SK-N-SH (cell line): Measurements from ENCODE around the gene CALCOCO1. TPM values are rescaled to one million over a fixed set of nuclear protein-coding genes. Genes with fewer than 3 reads are reported as not detected.
"Not testable (repeated sequence)": the region's sequence is repeated elsewhere in the genome, so short reads cannot be mapped to it uniquely, and the experiment has no call there.

Source experiments
- CTCF ChIA-PET: fragments of 300-600, 350-600 bp; formaldehyde crosslinking; extraction: SDS; loops from one replicate; lab custom pipeline; 2021; lab: Yijun Ruan, JAX
- POLR2A ChIA-PET: fragments of 350-600 bp; sonication (Branson Sonifier 250); formaldehyde crosslinking; extraction: SDS; loops from one replicate; lab custom pipeline; 2020; ENCODE audit warnings: antibody characterized with exemption, inconsistent platforms; lab: Yijun Ruan, JAX
- DNase-seq: peaks from one replicate; pipeline ENCODE4 v3.0.0; 2012
- H2AFZ ChIP-seq: fragments of 200-600 bp; sonication (generic); 2 replicates; pipeline ENCODE4 v1.8.1; 2016; ENCODE audit warnings: antibody characterized with exemption, mild to moderate bottlenecking, low read depth
- H3F3A ChIP-seq: fragments of 200-600 bp; sonication (generic); replicated peaks from 2 replicates; pipeline ENCODE3; 2016; ENCODE audit warnings: antibody characterized with exemption, mild to moderate bottlenecking; ENCODE audit not compliant: insufficient read depth
- H3K27ac ChIP-seq, 2 experiments: fragments of 200-500 bp in 1 of 2; fragments of 200-600 bp in 1 of 2; sonication (Bioruptor generic) in 1 of 2; sonication (generic), shearing (Covaris generic) in 1 of 2; 2 replicates each; pipeline versions ENCODE4 v1.5.1 to v1.6.1; 2014 to 2016; ENCODE audit warnings: low read depth in 2 of 2, inconsistent platforms in 1 of 2, low read length in 1 of 2, mild to moderate bottlenecking in 1 of 2, mixed read lengths in 1 of 2
- H3K27me3 ChIP-seq: fragments of 200-600 bp; sonication (generic), shearing (Covaris generic); 2 replicates; pipeline ENCODE4 v1.6.1; 2016; ENCODE audit warnings: mixed run types; ENCODE audit not compliant: insufficient read depth
- H3K36me3 ChIP-seq, 2 experiments: fragments of 200-500 bp in 1 of 2; fragments of 200-600 bp in 1 of 2; sonication (Bioruptor generic) in 1 of 2; sonication (generic) in 1 of 2; replicated peaks in 1 of 2; 2 replicates each; pipeline versions ENCODE3 to v1.5.1; 2014 to 2016; ENCODE audit warnings: low read length in 1 of 2, mild to moderate bottlenecking in 1 of 2; ENCODE audit not compliant: insufficient read depth in 2 of 2, control insufficient read depth in 1 of 2
- H3K4me1 ChIP-seq, 2 experiments: fragments of 200-500 bp in 1 of 2; fragments of 200-600 bp in 1 of 2; sonication (Bioruptor generic) in 1 of 2; sonication (generic), shearing (Covaris generic) in 1 of 2; 2 replicates each; pipeline versions ENCODE4 v1.5.1 to v1.6.1; 2014 to 2016; ENCODE audit warnings: low read depth in 1 of 2, low read length in 1 of 2, mixed run types in 1 of 2; ENCODE audit not compliant: insufficient read depth in 2 of 2, control insufficient read depth in 1 of 2
- H3K4me2 ChIP-seq: fragments of 200-600 bp; sonication (generic), shearing (Covaris generic); 2 replicates; pipeline ENCODE4 v1.6.1; 2017; ENCODE audit warnings: mixed run types
- H3K4me3 ChIP-seq, 2 experiments: fragments of 200-500 bp in 1 of 2; fragments of 200-600 bp in 1 of 2; sonication (Bioruptor generic) in 1 of 2; sonication (generic), shearing (Covaris generic) in 1 of 2; 2 replicates each; pipeline versions ENCODE4 v1.5.1 to v1.8.1; 2014 to 2016; ENCODE audit warnings: low read depth in 2 of 2, inconsistent platforms in 1 of 2, low read length in 1 of 2, mild to moderate bottlenecking in 1 of 2, mixed read lengths in 1 of 2, moderate library complexity in 1 of 2
- H3K79me2 ChIP-seq: fragments of 200-600 bp; sonication (generic); 2 replicates; pipeline ENCODE4 v1.8.1; 2017; ENCODE audit warnings: mild to moderate bottlenecking; ENCODE audit not compliant: insufficient read depth
- H3K9ac ChIP-seq: fragments of 200-600 bp; sonication (generic); 2 replicates; pipeline ENCODE4 v1.6.1; 2017; ENCODE audit warnings: mixed run types
- H3K9me2 ChIP-seq: fragments of 200-600 bp; sonication (generic); 2 replicates; pipeline ENCODE4 v1.6.1; 2017; ENCODE audit warnings: mixed run types
- H3K9me3 ChIP-seq: fragments of 200-600 bp; sonication (generic); 2 replicates; pipeline ENCODE4 v1.6.1; 2017; ENCODE audit warnings: mixed run types, mild to moderate bottlenecking, moderate library complexity
- H4K20me1 ChIP-seq: fragments of 200-600 bp; sonication (generic); 2 replicates; pipeline ENCODE4 v1.6.1; 2017; ENCODE audit warnings: mild to moderate bottlenecking, mixed run types; ENCODE audit not compliant: insufficient read depth
- EP300 ChIP-seq, 2 experiments: IDR thresholded peaks; 2 replicates each; pipeline versions ENCODE4 v1.4.0 to v1.6.1; 2012; ENCODE audit warnings: borderline replicate concordance in 1 of 2, low read depth in 1 of 2, low read length in 1 of 2
- EZH2phosphoT487 ChIP-seq: fragments of 200-600 bp; sonication (generic); IDR thresholded peaks from 2 replicates; pipeline ENCODE4 v1.6.1; 2017; ENCODE audit warnings: low read depth, mixed run types, mild to moderate bottlenecking, antibody characterized with exemption, moderate library complexity, borderline replicate concordance
- FOXJ3 ChIP-seq: sonication (generic); formaldehyde crosslinking; IDR thresholded peaks from 2 replicates; pipeline ENCODE4 v1.5.1; 2020; ENCODE audit warnings: mild to moderate bottlenecking, missing genetic modification reagents
- GATA2 ChIP-seq: sonication (generic); formaldehyde crosslinking; IDR thresholded peaks from 2 replicates; pipeline ENCODE4 v1.5.0; 2020; ENCODE audit warnings: mild to moderate bottlenecking, missing genetic modification reagents
- MXI1 ChIP-seq: IDR thresholded peaks from 2 replicates; pipeline ENCODE4 v1.6.1; 2012; ENCODE audit warnings: mild to moderate bottlenecking, low read depth, low read length, improper control_type of control experiment
- POLR2AphosphoS5 ChIP-seq: IDR thresholded peaks from 2 replicates; pipeline ENCODE4 v1.6.1; 2012; ENCODE audit warnings: low read depth, low read length
- RCOR1 ChIP-seq: fragments of 150-350 bp; IDR thresholded peaks from 2 replicates; pipeline ENCODE4 v1.6.1; 2017; ENCODE audit warnings: antibody characterized with exemption, low read length
- RXRA ChIP-seq: IDR thresholded peaks from 2 replicates; pipeline ENCODE4 v1.4.0; 2012; ENCODE audit warnings: low read depth, mild to moderate bottlenecking, borderline replicate concordance
- SIN3A ChIP-seq: IDR thresholded peaks from 2 replicates; pipeline ENCODE4 v1.6.1; 2012; ENCODE audit warnings: low read depth, mild to moderate bottlenecking, low read length, moderate library complexity, borderline replicate concordance
- TAF1 ChIP-seq: IDR thresholded peaks from 2 replicates; pipeline ENCODE4 v1.6.1; 2012; ENCODE audit warnings: low read depth, mild to moderate bottlenecking, low read length, moderate library complexity, borderline replicate concordance
- TEAD4 ChIP-seq: IDR thresholded peaks from 2 replicates; pipeline ENCODE4 v1.4.0; 2012; ENCODE audit warnings: mild to moderate bottlenecking, borderline replicate concordance; ENCODE audit not compliant: insufficient read depth
- USF2 ChIP-seq: fragments of 150-350 bp; IDR thresholded peaks from 2 replicates; pipeline ENCODE4 v1.6.1; 2017; ENCODE audit warnings: antibody characterized with exemption, low read length, low read depth, borderline replicate concordance
- WGBS: methylation state at CpG from one replicate; pipeline ENCODE4 v1.1.6; 2017; ENCODE audit warnings: low lambda C conversion rate; 5-methylcytosine and 5-hydroxymethylcytosine counted together
- polyA plus RNA-seq, 3 experiments: library from polyadenylated mRNA; depleted of rRNA; stranded (reverse); fragments of >200 nt; gene quantifications; 2 replicates each; pipeline ENCODE4 v1.2.3, GENCODE V29; 2012
- TF ChIP-seq, protein P1 (sequence below): IDR thresholded peaks from 2 replicates; pipeline ENCODE4 v1.4.0; 2012; ENCODE audit warnings: low read depth, borderline replicate concordance
- TF ChIP-seq, protein P2 (sequence below): IDR thresholded peaks from 2 replicates; pipeline ENCODE4 v1.4.0; 2012; ENCODE audit warnings: low read depth
- TF ChIP-seq, protein P3 (sequence below): fragments of 150-350 bp; IDR thresholded peaks from 2 replicates; pipeline ENCODE4 v1.6.1; 2016; ENCODE audit warnings: mild to moderate bottlenecking, low read depth, low read length

Gene CALCOCO1
- polyA plus RNA-seq, 1 of the 3 experiments (the other 2 are of a cell fraction): 72.1 TPM

DNA sequence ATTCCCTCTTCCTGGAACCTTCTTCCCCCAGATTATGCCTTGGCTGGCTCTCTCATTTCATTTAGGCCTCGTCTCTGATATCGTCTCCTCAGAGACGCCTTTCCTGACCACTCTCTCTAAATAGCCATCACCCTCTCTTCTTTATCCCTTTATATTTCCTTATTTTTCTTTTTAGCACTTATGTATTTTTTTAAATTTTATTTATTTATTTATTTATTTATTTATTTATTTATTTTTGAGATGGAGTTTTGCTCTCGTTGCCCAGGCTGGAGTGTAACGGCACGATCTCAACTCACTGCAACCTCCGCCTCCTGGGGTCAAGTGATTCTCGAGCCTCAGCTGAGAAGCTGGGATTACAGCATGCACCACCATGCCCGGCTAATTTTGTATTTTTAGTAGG, 43.3 kb downstream of the CALCOCO1 start:
- TF ChIP-seq EZH2phosphoT487: no peak
- TF ChIP-seq RXRA: no peak
- no peak for TF ChIP-seq SIN3A
- TF ChIP-seq TEAD4: no peak
- no peak for TF ChIP-seq USF2
- no peak for TF ChIP-seq FOXJ3 (CRISPR knock-in tag)
- TF ChIP-seq MXI1: no peak
- TF ChIP-seq, protein P1, sequence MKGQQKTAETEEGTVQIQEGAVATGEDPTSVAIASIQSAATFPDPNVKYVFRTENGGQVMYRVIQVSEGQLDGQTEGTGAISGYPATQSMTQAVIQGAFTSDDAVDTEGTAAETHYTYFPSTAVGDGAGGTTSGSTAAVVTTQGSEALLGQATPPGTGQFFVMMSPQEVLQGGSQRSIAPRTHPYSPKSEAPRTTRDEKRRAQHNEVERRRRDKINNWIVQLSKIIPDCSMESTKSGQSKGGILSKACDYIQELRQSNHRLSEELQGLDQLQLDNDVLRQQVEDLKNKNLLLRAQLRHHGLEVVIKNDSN: no peak
- TF ChIP-seq, protein P2, sequence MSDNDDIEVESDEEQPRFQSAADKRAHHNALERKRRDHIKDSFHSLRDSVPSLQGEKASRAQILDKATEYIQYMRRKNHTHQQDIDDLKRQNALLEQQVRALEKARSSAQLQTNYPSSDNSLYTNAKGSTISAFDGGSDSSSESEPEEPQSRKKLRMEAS: no peak
- TF ChIP-seq, protein P3, sequence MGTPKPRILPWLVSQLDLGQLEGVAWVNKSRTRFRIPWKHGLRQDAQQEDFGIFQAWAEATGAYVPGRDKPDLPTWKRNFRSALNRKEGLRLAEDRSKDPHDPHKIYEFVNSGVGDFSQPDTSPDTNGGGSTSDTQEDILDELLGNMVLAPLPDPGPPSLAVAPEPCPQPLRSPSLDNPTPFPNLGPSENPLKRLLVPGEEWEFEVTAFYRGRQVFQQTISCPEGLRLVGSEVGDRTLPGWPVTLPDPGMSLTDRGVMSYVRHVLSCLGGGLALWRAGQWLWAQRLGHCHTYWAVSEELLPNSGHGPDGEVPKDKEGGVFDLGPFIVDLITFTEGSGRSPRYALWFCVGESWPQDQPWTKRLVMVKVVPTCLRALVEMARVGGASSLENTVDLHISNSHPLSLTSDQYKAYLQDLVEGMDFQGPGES: no peak
- no peak overlapping the region for H3K4me3 ChIP-seq
- H3K9me3 ChIP-seq: no peaks in the 10 kb centered on the region
- H3K9ac ChIP-seq: no peak overlapping the region
- 86% methylated on average over 9 of the region's 9 CpGs for WGBS
- no peaks in the 10 kb centered on the region for H3K4me1 ChIP-seq
- H3F3A ChIP-seq: no peaks in the 10 kb centered on the region
- peaks cover 13% of the 10 kb centered on the region; the same call in 1 of the 2 replicates for H3K27me3 ChIP-seq
- no peak overlapping the region for H3K4me2 ChIP-seq
- no peaks in the 10 kb centered on the region for H4K20me1 ChIP-seq
- no peak overlapping the region for H3K27ac ChIP-seq
- no peaks in the 10 kb centered on the region for H3K36me3 ChIP-seq
- no peak overlapping the region for H2AFZ ChIP-seq
- no peak for DNase-seq
- no peaks in the 10 kb centered on the region for H3K9me2 ChIP-seq
- no peaks in the 10 kb centered on the region for H3K79me2 ChIP-seq
- ChIA-PET POLR2A (no interaction called here), CTCF (interaction anchor here (1.0 to 28.9 kb wide), 5 partner anchors 7 to 141 kb away, joined by 3 to 760 read pairs (median 4); partner anchors contain the start of gene ATP5MC2)

DNA sequence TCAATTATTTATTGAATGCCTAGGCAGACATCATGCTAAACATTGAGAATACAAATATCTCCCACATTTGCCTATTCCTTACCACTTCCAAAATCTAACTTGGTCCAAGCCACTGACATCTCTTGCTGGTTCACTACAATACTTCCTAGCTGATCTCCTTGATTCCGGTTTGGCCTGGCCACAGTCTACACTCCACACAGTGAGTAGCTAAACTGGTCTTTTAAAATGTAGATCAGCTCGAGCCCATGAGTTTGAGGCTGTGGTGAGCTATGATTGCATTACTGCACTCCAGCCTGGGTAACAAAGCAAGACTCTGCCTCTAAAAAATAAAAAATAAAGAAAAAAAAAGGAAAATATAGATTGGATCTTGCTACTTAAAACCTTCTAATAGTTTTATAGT, 43.8 kb downstream of the CALCOCO1 start:
- no peak for DNase-seq
- H2AFZ ChIP-seq: no peak overlapping the region
- H3K9me3 ChIP-seq: no peaks in the 10 kb centered on the region
- no peaks in the 10 kb centered on the region for H3K4me1 ChIP-seq
- ChIA-PET CTCF (interaction anchor here (0.8 to 28.9 kb wide), 4 partner anchors 19 to 524 kb away, joined by 3 to 760 read pairs (median 4); no protein-coding TSS in a partner anchor), POLR2A (interaction anchor here (0.5 kb wide), 1 partner anchor 64 kb away, joined by 3 read pairs; no protein-coding TSS in a partner anchor)
- H3K36me3 ChIP-seq: no peaks in the 10 kb centered on the region
- H3K9me2 ChIP-seq: no peaks in the 10 kb centered on the region
- H3F3A ChIP-seq: no peaks in the 10 kb centered on the region
- no peak for TF ChIP-seq EP300 (IDR thresholded peaks at IDR 0.05; ENCODE audit: borderline replicate concordance in 1 of 2, low read depth in 1 of 2, low read length in 1 of 2)
- TF ChIP-seq GATA2 (CRISPR knock-in tag): no peak
- TF ChIP-seq RXRA: no peak
- TF ChIP-seq, protein P1: no peak
- TF ChIP-seq SIN3A: no peak
- TF ChIP-seq POLR2AphosphoS5: no peak
- no peak for TF ChIP-seq USF2
- no peak for TF ChIP-seq TAF1
- no peak for TF ChIP-seq RCOR1
- H3K27ac ChIP-seq: no peak overlapping the region
- no peak overlapping the region for H3K9ac ChIP-seq
- no peaks in the 10 kb centered on the region for H3K79me2 ChIP-seq
- H3K4me2 ChIP-seq: no peak overlapping the region
- WGBS: 85% methylated on average over 2 of the region's 2 CpGs
- H3K4me3 ChIP-seq: no peak overlapping the region
- H3K27me3 ChIP-seq: peaks cover 9% of the 10 kb centered on the region; the same call in 1 of the 2 replicates
- no peaks in the 10 kb centered on the region for H4K20me1 ChIP-seq

- CTCF ChIA-PET: interaction anchor here (1.1 to 8.3 kb wide), 4 partner anchors 11 to 136 kb away, joined by 3 to 120 read pairs (median 6); no protein-coding TSS in a partner anchor
- POLR2A ChIA-PET: not testable (repeated sequence)
Observed at GRCh38 chr12:53680061-53680460, 47.2 kb downstream of the CALCOCO1 start.

More at GRCh38 chr12:53680061-53680460, 47.2 kb downstream of the CALCOCO1 start:
- H3K27me3 ChIP-seq, H3K4me3 ChIP-seq, H2AFZ ChIP-seq, H3K36me3 ChIP-seq, H3K9ac ChIP-seq, H3K79me2 ChIP-seq, H3K27ac ChIP-seq, H3K4me2 ChIP-seq, H3F3A ChIP-seq, H3K4me1 ChIP-seq, H3K9me2 ChIP-seq, H3K9me3 ChIP-seq, H4K20me1 ChIP-seq, DNase-seq: not testable (repeated sequence)
- WGBS: 54% methylated on average over 5 of the region's 5 CpGs
